Kasumi-1 (cell line): ENCODE data around the gene AFF4.

Experiments used
- DNase-seq, 2 experiments: peaks; one replicate each; lab custom pipeline; 2025; lab: John Stamatoyannopoulos, UW

AFF4 gene

DNA sequence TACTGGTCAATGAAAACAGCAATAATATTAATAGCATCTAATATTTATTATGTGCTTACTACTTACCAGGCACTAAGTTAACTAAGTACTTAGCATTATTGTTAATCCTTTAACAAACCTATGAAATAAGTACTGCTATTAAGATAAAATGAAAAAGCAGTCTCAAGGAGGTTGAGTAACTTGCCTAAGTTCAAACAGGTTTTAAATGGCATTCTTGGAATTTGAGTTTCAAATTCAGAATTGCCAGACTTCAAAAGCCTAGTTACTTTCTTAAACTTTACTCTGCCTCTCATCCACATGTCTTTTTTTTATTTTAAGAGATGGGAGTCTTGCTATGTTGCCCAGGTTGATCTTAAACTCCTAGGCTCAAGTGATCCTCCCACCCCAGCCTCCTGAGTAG, 73.9 kb downstream of the AFF4 start:
- no peak for DNase-seq

DNA sequence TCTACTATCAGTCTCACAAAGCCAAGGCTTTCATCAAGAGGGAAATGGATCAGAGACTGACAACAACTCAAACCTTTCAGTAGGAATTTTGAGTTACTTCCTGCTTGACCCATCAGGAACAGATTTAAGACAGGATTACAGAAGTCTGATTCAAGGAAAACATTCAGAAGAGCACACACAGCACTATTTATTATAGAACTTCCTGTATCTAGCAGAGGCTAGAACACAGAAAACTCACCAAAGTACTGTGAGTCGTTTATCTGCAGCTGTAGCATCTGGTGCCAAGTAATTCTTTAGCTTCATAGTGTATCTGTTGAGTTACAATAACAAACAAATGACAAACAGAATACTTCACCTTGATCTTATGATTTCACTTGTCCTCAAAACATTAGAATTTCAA, 76.2 kb downstream of the AFF4 start:
- no peak for DNase-seq

DNA sequence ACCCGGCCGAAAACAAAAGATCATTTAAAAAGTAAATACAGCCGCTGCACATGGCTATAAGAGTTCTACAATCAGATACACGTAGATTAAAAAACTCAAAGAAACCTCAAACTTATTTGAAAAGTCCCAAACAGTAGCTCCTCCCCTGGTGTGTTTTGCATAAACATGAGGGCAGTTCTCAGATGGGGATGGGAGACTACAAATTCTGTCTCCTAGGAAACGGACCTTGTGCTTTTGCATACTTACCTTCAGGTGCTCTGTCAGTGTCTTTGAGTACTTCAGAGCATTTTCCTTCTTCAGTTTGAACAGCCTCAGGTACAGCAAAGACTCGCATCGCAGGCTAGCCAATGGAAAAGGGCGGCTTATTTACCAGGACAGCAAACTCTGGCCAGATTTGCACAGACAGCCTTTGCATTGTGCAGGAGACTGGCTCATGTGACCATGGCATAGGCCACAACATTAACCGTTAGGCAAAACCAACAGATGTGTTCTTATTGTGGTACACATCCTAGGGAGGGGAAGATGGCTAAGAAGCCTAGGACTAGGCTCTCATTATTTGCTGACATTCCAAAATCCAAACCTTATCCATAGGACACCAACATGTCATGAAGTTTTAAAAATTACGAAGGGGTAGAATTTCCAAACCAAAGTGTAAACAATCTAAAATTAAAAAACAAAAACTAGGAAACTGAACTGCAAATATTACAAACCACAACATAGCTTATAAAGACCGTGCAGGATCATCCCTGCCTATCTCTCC, 77.2 kb downstream of the AFF4 start:
- no peak for DNase-seq

DNA sequence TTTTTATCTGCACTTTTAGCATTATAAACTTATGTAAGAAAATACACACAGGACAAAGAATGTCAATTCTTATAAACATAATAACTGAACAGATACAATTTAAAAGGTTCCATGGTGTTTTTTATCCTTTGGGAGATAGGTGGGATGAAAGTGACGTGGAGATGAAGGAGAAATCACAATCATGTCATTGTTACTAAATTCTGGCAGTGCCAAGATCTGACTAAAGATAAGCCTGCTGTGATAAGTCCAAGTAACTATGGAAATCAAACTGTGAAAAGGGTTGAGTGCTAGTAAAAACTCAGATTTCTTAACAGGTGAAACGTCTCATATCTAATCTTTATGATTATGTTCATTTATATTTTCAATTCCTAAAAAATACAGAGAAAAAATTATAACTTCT, 78.9 kb downstream of the AFF4 start:
- DNase-seq, result no peak

DNA sequence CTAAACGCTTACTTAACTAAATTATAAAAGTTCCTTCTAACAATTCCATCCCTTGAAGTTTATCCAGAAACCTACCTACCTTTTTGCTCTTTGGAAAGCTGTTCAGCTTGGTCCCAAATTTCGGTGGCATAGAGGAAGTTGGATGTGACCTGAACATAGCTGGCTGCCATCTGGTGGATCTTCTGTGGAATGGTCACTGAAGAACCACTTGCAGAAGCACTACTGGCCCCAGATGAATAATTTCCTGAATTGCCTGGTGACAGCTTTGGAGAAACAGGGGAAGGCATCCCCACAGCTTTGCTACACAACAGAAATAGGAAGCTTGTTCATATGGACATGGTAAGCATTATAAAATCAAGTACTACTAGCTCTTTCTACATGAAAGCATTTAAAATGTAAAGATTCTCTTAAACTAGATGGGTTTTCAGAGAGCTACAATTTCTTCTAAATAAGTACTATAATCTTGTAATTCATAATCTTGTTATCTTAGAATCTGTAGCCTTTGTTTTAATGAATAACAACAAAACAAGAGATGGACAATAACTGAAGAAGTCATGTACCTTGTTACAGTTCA, 80.1 kb downstream of the AFF4 start:
- DNase-seq, result peak; percentile 91 to 96

DNA sequence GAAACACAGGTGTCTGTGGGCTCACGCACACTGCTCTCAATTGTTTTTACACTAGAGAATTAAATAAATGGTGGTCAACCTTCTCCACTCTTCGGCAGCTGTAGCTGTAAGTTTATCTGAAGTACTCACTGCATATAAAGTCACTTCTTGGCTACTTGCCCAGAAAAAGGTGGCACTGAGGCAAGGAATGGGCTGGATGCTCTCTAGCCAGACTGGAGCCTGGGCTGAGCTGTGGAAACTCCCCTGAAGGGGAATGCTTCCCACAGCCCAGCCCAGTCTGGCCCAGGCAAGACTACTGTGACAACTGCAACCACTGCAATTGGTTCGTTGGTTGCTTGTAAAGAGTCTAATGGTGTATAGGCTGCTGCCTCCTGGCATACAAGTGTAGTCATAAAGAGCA, 85.5 kb downstream of the AFF4 start:
- no peak for DNase-seq

DNA sequence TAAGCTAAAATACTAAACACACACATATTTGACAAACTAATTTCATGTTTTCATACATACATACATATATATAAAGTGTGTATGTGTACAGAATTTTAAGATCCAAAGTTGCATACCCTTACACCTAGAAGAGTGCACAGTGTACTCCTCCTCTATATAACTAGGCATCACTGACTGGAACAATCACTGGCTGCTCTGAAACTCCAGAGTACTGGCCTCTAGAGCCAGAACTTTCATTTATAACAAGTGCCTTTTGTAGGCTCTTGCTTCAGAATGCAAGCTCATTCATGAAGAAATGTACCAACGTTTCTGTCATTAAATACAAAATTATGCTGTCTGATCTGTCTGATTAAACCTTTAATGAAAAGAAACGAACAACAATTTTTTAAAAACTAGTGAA, 86.0 kb downstream of the AFF4 start:
- no peak for DNase-seq

DNA sequence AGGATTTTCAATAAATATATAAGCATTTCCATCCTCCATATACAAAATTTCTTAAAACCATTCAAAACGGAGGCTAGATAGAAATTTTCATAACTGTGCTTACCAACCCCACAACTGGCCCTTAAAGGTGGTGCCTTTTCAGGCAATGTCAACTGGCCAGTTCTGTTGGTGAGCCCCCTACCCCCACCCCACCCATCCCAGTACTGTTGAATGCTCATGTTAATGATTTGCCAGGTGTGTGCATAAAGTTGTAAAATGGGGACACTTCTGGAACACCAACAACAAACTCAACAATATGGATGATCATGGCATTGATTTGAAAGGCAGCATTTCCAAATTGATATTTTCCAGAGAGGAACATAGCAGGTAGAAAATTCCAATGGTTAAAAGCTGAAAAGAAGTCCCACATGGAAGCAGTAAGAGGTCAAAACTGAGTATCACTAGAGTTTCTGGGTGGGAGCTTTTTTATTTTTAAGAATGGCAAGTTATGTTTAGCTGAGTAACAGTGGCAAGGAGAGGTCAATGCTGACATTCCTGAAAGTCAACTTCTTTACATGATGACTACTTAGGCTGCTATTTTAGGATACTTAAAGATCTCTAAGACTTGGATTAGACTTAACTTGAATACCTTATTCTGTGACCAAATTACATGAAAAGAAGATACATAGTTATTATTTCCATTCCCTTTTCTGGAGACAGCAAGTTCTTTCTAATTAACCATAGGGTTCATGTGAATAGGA, 87.2 kb downstream of the AFF4 start:
- DNase-seq, result no peak

DNA sequence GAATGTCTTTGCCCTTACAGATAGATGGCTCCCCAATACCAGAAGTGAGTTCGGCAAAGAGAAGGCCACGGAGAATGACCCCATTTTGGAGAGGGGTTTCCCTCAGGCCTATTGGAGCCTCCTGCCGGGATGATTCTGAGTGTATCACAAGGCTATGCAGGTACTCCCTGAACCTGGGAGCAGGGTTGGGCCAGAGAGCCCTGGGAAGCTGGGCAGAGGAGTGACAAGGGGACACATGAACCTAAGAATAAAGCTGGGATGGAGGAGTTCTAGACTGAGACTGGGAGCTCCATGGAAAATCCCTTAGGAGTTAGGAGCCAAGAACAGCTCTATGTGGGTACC, 89.5 kb downstream of the AFF4 start:
- DNase-seq, result no peak

DNA sequence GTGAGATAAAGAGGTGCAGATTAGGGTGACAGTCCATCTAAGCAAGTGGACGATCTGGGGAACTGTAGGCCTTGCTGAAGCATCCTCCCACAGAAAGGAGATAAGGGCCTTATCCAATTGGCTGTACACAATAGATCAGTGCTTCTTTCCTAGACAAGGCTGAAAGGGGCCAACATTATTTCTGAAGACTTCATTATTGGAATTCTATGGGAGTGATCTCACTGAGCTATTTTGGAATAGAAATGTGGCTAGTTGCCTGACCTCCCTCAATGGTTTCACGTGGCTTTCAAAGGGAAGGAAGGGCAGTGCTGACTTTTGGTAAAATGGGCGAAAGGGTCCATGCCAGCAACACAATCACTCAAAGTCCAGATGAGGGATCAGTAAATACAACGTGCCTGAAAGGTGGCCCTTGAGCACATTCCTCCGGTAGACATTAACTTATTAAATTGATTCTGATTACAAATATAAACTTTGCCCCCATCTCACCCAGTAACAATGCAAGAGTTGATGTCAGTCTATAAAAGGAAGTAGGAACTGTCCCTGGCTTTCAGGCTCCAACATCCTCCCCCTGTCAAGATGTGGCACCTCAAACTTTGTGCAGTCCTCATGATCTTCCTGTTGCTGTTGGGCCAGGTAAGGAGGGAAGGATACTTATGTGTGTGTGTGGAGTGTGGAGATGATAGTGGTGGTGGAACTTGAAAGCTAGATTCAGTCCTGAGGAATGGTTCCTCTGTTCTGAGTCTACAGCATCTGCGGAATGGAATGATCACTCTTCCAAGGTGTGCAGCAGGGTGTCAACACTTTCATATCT, 90.1 kb downstream of the AFF4 start, which contains the start of gene LEAP2:
LEAP2 (plus strand) TSS at position 550 of the 811 bp plus-strand sequence; CDS start at position 577, 27 bp downstream.
- no peak for DNase-seq

DNA sequence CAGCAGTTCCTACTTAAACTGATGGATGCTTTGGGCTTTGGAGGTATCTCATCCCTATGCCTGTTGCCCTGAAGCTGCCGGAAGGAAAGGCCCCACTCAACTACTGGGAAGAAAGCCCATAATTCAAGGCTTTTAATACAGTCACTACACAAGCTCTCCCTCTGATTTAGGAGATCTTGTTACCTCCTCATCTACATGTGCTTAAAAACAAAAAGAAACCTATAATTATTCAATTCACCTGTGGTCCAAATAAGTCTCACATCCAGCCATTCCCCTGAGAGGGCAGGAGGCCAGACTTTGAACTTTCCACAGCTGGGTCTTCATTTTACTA, 90.7 kb downstream of the AFF4 start:
- DNase-seq, result no peak

DNA sequence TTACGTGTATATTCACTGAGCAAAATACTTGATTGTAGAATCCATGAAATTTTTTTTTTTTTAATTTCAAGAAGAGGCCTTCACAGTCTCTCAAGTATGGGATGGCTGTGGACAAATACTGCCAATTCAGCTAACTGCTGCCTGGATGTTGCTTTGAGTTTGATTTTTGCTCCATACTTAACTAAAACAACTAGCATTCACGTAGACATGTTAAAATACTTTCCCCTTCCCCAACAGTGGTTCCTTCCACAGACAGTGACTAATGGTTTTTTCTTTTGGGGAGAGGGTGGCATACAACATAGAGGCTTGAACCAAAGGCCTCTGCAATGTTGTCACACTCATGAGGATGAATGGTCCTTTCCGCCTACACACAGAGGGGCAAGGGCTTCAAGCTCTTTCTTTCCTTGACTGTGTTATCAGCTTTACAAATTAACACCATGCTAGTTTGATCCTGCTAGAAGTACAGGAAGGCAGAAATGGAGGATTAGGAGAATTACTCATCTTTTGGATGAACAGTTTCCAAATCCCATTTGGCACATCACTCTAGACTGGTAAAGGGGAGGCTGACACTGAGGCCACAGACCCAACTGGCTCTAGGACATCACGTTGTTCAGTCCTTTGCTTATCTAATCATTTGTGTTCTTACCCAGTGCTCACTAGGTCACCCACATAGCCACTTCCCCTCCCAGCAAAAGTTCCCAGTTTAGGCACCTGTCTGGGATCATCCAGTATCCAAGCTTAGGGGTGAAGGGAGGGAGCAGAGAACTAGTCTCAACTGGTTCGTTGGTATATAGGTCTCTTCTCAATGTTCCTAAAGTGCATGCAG, 91.8 kb downstream of the AFF4 start:
- DNase-seq, result no peak

DNA sequence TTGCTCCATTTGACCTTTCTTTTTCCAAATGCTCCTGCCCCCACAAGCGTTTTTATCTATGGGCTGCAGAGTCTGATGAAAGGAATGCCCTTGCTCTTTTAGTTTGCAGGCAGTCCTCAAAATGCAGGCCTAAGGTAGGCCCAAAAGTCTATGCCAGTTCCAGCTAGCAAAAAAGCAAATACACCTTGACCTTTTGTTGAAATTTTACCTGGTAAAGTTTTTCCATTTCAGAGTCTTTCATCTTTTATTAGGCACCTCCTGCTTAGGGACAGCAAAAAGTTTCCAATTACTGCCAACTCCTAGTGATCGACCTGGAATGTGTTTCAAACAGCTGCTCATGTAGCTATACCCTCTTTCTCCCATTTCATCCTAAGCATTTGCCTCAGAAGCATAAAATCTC, 92.6 kb downstream of the AFF4 start:
- DNase-seq, result no peak

DNA sequence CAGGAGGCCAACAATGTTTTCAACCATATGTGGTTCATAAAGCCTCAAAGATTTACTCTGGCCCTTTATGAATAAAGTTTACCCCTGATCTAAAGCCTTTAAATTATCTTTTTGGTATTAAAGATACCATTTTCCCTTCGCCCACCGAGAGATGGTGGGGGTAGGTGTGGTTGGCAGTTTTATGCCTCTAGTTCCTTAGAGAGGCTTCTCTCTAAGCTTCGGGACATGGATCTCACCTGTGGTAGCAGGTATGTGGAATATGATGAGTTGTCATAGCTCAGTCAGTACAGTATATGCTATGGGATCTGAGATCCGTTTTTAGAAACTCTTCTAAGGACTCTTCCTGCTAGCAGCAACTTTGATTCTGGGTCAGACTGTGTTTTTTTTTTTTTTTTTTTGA, 94.7 kb downstream of the AFF4 start:
- no peak for DNase-seq

DNA sequence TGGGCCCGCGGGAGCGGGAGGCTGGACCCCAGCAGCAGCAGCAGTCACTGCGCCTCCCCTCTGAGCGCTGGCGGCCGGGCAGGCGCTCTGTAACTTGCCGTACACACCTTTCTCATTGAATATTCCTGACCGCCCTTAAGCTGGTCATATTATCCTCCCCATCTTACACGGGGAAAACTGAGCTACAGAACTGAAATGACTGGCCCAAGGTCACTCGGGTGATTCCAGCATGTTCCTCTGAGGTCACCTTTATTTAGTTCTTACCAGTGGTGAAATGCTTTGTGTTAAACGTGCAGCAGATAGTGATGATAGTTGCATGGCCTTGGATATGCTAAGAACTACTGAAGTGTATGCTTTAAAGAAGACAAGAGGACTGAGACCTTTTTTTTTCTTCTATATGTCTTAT, 96.4 kb downstream of the AFF4 start:
- no peak for DNase-seq

DNA sequence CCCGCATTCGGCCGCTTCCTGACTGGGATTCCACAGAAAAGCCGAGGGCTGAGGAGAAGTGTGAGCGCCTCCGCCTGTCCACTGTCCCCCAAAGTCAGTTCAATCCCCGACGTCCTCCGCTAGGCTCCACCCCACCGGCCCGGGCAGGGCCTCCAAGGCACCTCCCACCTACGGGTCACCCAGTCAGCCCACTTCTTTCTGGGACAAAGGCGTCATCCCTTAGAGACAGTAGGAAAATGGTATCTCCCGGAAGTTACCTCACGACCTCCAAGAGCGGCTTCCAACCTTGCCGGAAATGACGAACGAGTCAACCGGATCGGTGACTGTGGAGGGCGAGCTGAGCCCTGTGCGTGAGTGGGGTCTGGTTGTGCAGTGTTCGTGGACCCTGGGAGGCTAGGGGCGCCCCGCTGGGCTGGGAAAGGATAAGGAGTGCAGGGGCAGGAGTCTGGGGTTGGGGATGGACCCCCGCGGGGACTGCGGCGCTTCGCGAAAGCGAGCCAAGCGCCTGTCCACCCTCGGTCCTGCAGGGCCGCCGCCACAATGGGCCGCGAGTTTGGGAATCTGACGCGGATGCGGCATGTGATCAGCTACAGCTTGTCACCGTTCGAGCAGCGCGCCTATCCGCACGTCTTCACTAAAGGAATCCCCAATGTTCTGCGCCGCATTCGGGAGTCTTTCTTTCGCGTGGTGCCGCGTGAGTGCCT, 96.9 kb downstream of the AFF4 start, which contains the start of the genes GDF9 and UQCRQ:
GDF9 (minus strand) TSS at position 128 of the 704 bp plus-strand sequence. CDS start 1,936 bp downstream, outside the sequence.
UQCRQ (plus strand) TSS at position 301 of the 704 bp plus-strand sequence; CDS start at position 541, 240 bp downstream.
- peak; percentile 99 for DNase-seq

DNA sequence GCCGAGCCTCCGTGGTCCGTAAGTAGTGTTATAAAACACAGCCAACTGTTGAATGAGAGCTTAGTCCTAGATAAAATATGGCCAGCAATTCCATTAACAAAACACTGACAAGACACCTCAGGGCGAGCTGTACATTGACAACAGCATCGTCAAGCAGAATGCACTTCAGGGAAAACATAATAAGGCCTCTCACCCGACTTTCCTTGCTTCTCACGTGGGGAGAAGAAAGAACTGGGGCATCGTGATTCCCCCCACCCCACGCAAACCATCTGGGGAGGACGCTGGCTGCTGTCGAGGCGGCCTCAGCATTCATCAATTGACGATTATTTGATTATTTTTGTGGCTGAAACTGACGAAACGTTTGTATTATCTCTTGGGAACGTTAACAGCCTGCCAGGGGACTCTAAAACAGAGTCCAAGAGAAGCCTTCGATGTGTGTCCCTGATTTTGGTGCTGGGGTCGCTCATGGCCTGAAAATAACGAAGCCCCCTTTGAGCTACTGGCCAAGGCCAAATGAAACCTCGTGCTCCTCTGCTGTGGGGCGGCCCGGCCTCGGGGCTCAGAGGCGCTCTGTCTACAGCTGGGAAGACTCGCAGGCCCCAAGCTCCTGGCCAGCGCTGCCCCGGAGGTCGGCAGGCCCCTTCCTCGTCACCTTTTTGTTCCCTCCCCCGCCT, 97.6 kb downstream of the AFF4 start:
- DNase-seq, result no peak

DNA sequence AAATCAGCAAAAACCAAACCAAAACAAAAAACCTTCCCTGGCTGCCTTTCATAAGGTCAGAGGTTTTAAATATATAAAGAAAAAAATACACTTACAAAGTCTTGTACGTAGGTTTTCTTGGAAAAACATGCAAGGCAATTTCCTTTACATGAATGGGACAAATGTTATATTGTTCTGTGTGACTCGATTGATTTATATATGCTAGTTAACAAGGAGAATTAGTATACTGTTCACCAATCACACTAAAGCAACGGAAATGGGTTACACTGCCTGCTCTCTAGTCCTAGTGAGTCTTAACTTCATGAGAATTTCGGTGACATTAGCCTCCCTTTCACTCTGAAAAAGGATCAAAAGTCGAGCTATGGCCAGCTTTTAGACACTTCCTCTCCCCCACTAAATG, 102.7 kb downstream of the AFF4 start:
- no peak for DNase-seq

DNA sequence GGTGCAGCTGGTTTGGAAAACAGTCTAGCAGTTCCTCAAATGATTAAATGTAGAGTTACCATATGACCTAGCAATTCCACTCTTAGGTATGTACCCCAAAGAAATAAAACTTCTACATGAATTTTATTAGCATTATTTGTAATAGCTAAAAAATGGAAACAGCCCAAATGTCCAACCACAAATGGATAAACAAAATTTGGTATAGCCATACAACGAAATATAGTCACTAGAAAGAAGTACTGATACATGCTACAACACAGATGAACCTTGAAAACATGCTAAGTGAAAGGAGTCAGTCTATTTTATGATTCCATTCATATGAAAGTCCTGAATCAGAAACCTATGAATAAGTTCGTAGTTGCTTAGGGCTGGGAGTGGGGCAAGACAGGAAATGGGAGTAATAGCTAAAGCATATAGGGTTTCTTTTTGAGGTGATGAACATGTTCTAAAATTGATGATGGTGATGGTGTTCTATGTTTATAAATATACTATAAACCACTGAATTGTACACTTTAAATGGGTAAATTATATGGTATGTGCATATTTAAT, 103.5 kb downstream of the AFF4 start:
- no peak for DNase-seq

DNA sequence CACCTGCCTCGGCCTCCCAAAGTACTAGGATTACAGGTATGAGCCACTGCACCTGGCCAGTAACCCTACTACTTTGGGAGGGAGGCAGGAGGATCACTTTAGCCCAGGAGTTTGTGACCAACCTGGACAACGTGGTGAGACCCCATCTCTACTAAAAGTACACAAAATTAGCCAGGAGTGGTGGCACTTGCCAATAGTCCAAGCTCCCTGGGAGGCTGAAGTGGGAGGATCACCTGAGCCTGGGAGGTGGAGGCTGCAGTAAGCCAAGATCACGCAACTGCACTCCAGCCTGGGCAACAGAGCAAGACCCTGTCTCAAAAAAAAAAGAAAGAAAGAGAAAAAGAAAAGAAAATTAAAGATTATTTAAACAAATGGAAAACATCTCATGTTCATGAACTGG, 107.4 kb downstream of the AFF4 start:
- no peak for DNase-seq
